PC-9 (cell line): Measurements from ENCODE around the gene ADGRL3.

Experiments
- EZH2 ChIP-seq: fragments of 200-600 bp; sonication (generic); IDR thresholded peaks from 2 replicates; pipeline ENCODE4 v1.8.0; 2017; ENCODE audit warnings: antibody characterized with exemption, low read depth
- TF ChIP-seq, protein P1 (sequence below): fragments of 200-600 bp; sonication (generic); conservative IDR thresholded peaks from 2 replicates; pipeline ENCODE4 v1.6.1; 2017; ENCODE audit warnings: mixed run types, antibody characterized with exemption, mild to moderate bottlenecking, moderate library complexity

- TF ChIP-seq, protein P1, sequence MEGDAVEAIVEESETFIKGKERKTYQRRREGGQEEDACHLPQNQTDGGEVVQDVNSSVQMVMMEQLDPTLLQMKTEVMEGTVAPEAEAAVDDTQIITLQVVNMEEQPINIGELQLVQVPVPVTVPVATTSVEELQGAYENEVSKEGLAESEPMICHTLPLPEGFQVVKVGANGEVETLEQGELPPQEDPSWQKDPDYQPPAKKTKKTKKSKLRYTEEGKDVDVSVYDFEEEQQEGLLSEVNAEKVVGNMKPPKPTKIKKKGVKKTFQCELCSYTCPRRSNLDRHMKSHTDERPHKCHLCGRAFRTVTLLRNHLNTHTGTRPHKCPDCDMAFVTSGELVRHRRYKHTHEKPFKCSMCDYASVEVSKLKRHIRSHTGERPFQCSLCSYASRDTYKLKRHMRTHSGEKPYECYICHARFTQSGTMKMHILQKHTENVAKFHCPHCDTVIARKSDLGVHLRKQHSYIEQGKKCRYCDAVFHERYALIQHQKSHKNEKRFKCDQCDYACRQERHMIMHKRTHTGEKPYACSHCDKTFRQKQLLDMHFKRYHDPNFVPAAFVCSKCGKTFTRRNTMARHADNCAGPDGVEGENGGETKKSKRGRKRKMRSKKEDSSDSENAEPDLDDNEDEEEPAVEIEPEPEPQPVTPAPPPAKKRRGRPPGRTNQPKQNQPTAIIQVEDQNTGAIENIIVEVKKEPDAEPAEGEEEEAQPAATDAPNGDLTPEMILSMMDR: no peak
- TF ChIP-seq EZH2: no peak
Observed at GRCh38 chr4:61320631-61321030, 120.5 kb downstream of the ADGRL3 start.
